Stomach (tissue), 9 donors: Measurements from ENCODE around the gene LSM4. TPM values are rescaled to one million over a fixed set of nuclear protein-coding genes. Genes with fewer than 3 reads are reported as not detected.

Experiments used
- DNase-seq, 2 donors: peaks; one replicate each; pipeline versions ENCODE4 v3.0.0 to v3.0.0-alpha.2; 2013 to 2019
- H3K27ac ChIP-seq, 5 donors: fragments of 200-600 bp in 4 of 5; sonication (generic) in 4 of 5; one replicate each; pipeline ENCODE4 v1.5.1; 2013 to 2019; ENCODE audit warnings: mild to moderate bottlenecking in 1 of 5, moderate library complexity in 1 of 5
- H3K27me3 ChIP-seq, 3 donors: fragments of 200-600 bp; sonication (generic); one replicate each; pipeline ENCODE4 v1.5.1; 2017 to 2019; ENCODE audit warnings: mixed run types in 1 of 3
- H3K36me3 ChIP-seq, 4 donors: fragments of 200-600 bp; sonication (generic); 1 replicate in 3 of 4; 2 replicates in 1 of 4; pipeline ENCODE4 v1.5.1; 2016 to 2019
- H3K4me1 ChIP-seq, 4 donors: fragments of 200-600 bp; sonication (generic); one replicate each; pipeline ENCODE4 v1.5.1; 2016 to 2019
- H3K4me3 ChIP-seq, 4 donors: fragments of 200-600 bp; sonication (generic) in 3 of 4; one replicate each; pipeline ENCODE4 v1.5.1; 2016 to 2019; ENCODE audit warnings: mild to moderate bottlenecking in 1 of 4
- H3K9me3 ChIP-seq, 4 donors: fragments of 200-600 bp; sonication (generic); one replicate each; pipeline ENCODE4 v1.5.1; 2016 to 2019
- CTCF ChIP-seq, 7 experiments: fragments of 450-650 bp in 4 of 7; fragments of 200-600 bp in 3 of 7; sonication (generic) in 3 of 7; IDR thresholded peaks; one replicate each; pipeline ENCODE4 v1.5.1; 2016 to 2019; ENCODE audit warnings: antibody characterized with exemption in 7 of 7, control low read depth in 2 of 7, mild to moderate bottlenecking in 1 of 7
- EP300 ChIP-seq: sonication (generic); formaldehyde crosslinking; IDR thresholded peaks from one replicate; pipeline ENCODE4 v1.6.1; 2017; ENCODE audit warnings: antibody characterized with exemption
- POLR2A ChIP-seq, 4 donors: fragments of 450-650 bp; IDR thresholded peaks; one replicate each; pipeline ENCODE4 v1.6.1; 2016; ENCODE audit warnings: antibody characterized with exemption in 4 of 4, control low read depth in 2 of 4, mild to moderate bottlenecking in 1 of 4, moderate library complexity in 1 of 4
- POLR2AphosphoS5 ChIP-seq, 3 donors: sonication (generic); formaldehyde crosslinking; IDR thresholded peaks; one replicate each; pipeline ENCODE4 v1.6.1; 2016; ENCODE audit warnings: antibody characterized with exemption in 3 of 3
- WGBS, 5 donors: extraction: QIAGEN DNeasy Blood & Tissue Kit in 3 of 5; methylation state at CpG; one replicate each; pipeline versions ENCODE4 v1.1.5 to v1.1.7; 2013 to 2018; 5-methylcytosine and 5-hydroxymethylcytosine counted together
- intact Hi-C: fragments of 100-400 bp; cut with DNase I; formaldehyde crosslinking; loops from one replicate; pipeline ENCODE4 v1.15.1; 2023; ENCODE audit warnings: low total_unique reads
- polyA plus RNA-seq, 3 donors: library from polyadenylated mRNA; stranded (reverse); fragments of 200-250 nt; gene quantifications; one replicate each; pipeline ENCODE4 v1.2.3, GENCODE V29; 2013
- total RNA-seq, 5 donors: library from RNA; depleted of rRNA; stranded (reverse); fragments of >200 nt; gene quantifications; one replicate each; pipeline versions ENCODE4 v1.1.0 to v1.2.3, GENCODE V29; 2014 to 2016
- donor health status: healthy with polysubstance abuse.
- donor health status: Bipolar disorder and iron deficiency.
- donor health status: healthy.

Gene LSM4
- total and polyA plus RNA-seq, 8 donors, result 24.1 to 185 (median 139) TPM

DNA sequence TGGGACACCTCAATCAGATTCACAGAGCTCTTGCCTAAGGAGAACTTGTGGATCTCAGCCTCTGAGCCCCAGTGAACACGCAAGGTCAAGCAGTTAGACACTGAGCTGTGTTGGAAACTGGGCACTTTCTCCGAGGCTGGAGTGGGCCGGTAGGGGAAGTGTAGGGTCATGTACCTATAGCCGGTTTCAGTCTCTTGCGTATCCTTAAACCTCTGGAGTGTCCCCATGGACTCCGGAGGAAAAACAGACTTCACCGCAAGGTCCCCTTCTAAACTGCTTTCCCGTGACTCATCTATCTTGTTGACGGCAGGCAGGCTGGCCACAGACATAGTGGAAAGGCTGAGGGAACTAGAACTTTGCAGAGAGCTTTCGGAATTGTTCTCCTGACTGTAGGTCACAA, 60.0 kb downstream of the LSM4 start:
- no peaks in the 10 kb centered on the region for H3K9me3 ChIP-seq
- no peak overlapping the region for H3K27ac ChIP-seq
- H3K27me3 ChIP-seq, result no peaks in the 10 kb centered on the region
- intact Hi-C loops, result no loop called here
- WGBS, 5 donors, result 88 to 92% (median 91%) methylated on average over 10 of the region's 10 CpGs
- TF ChIP-seq POLR2A (IDR thresholded peaks at IDR 0.05) (no peak), EP300 (no peak), CTCF (IDR thresholded peaks at IDR 0.05) (no peak), POLR2AphosphoS5 (IDR thresholded peaks at IDR 0.05) (no peak)
- no peak for DNase-seq
- H3K36me3 ChIP-seq, result peaks cover 21 to 52% (median 44%) of the 10 kb centered on the region in 4 donors
- H3K4me1 ChIP-seq, result no peaks in the 10 kb centered on the region
- no peak overlapping the region for H3K4me3 ChIP-seq

DNA sequence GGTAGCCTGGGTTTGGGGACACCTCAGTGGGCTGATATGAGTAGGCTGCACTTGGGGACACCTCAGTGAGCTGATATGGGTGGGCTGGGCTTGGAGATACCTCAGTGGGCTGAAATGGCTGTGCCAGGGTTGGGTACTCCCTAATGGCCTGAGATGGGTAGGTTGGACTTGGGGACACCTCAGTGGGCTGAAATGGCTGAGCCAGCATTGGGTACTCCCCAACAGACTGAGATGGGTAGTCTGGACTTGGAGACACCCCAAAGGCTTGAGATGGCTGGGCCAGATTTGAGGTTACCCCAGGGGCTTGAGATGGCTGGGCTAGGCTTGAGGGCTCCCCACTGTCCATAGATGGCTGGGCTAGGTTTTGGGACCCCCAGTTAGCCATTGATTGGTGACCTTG, 60.7 kb downstream of the LSM4 start:
- H3K27me3 ChIP-seq, result no peaks in the 10 kb centered on the region
- no peaks in the 10 kb centered on the region for H3K4me1 ChIP-seq
- no peaks in the 10 kb centered on the region for H3K9me3 ChIP-seq
- intact Hi-C loops, result no loop called here
- peaks cover 16 to 50% (median 44%) of the 10 kb centered on the region in 4 donors for H3K36me3 ChIP-seq
- no peak overlapping the region for H3K27ac ChIP-seq
- no peak overlapping the region for H3K4me3 ChIP-seq
- TF ChIP-seq CTCF (IDR thresholded peaks at IDR 0.05), result no peak
- TF ChIP-seq POLR2A (IDR thresholded peaks at IDR 0.05), result no peak
- TF ChIP-seq EP300, result no peak
- TF ChIP-seq POLR2AphosphoS5 (IDR thresholded peaks at IDR 0.05), result no peak
- peak in 1 of 2 donors; percentile 3 for DNase-seq

- peaks cover 10 to 46% (median 40%) of the 10 kb centered on the region in 4 donors for H3K36me3 ChIP-seq
Measured at GRCh38 chr19:18261474-18261873, 61.4 kb downstream of the LSM4 start.

DNA sequence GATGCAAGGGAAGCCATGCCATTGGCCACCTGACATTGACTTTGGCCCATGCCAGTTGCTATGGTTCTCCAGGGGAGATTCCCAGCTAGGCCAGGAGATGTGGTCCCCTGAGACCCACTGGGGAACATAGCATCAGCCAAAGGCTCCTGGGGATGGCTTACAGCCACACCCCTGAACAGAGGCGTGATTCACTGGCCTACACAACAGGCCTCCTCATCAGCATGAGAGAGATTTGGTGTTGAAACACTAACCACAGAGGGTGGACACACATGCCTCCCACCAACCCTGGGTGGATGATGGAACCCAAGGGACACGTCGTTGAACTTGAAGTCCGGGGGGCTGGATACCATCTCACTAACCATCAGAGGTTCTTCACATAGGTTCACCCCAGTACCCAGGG, 63.0 kb downstream of the LSM4 start:
- intact Hi-C loops, result no loop called here
- TF ChIP-seq POLR2AphosphoS5 (IDR thresholded peaks at IDR 0.05) (no peak), POLR2A (IDR thresholded peaks at IDR 0.05) (no peak), CTCF (IDR thresholded peaks at IDR 0.05) (no peak), EP300 (no peak)
- peaks cover 0 to 30% (median 25%) of the 10 kb centered on the region in 4 donors for H3K36me3 ChIP-seq
- no peak for DNase-seq
- H3K27me3 ChIP-seq, result peaks cover 0 to 10% (median 0%) of the 10 kb centered on the region in 3 donors
- no peak overlapping the region for H3K4me3 ChIP-seq
- WGBS, 5 donors, result 78 to 93% (median 91%) methylated on average over 4 of the region's 4 CpGs
- H3K27ac ChIP-seq, result no peak overlapping the region
- H3K4me1 ChIP-seq, result peaks cover 0 to 9% (median 2%) of the 10 kb centered on the region in 4 donors
- H3K9me3 ChIP-seq, result no peaks in the 10 kb centered on the region

More at GRCh38 chr19:18261474-18261873, 61.4 kb downstream of the LSM4 start:
- intact Hi-C loops, result no loop called here
- no peak for DNase-seq
- H3K9me3 ChIP-seq, result no peaks in the 10 kb centered on the region
- no peak overlapping the region for H3K4me3 ChIP-seq
- WGBS, 5 donors, result 83 to 100% (median 90%) methylated on average over 1 to 2 of the region's 2 CpGs
- TF ChIP-seq POLR2AphosphoS5 (IDR thresholded peaks at IDR 0.05) (no peak), CTCF (IDR thresholded peaks at IDR 0.05) (no peak), POLR2A (IDR thresholded peaks at IDR 0.05) (no peak)
- no peak overlapping the region for H3K27ac ChIP-seq
- no peaks in the 10 kb centered on the region for H3K27me3 ChIP-seq
- no peaks in the 10 kb centered on the region for H3K4me1 ChIP-seq
